ENCODE data around the gene CTNNA3.

- TF ChIP-seq CTCF (IDR thresholded peaks at IDR 0.05; ENCODE audit: insufficient read depth, low read length, poor library complexity, severe bottlenecking) (no peak), EZH2phosphoT487 (conservative IDR thresholded peaks at IDR 0.05; ENCODE audit: low read length) (no peak)
Observed at GRCh38 chr10:66440568-66440967, 1255.4 kb downstream of the CTNNA3 start.
